Measurements from ENCODE around the gene EGLN3.

- TF ChIP-seq, protein P1, sequence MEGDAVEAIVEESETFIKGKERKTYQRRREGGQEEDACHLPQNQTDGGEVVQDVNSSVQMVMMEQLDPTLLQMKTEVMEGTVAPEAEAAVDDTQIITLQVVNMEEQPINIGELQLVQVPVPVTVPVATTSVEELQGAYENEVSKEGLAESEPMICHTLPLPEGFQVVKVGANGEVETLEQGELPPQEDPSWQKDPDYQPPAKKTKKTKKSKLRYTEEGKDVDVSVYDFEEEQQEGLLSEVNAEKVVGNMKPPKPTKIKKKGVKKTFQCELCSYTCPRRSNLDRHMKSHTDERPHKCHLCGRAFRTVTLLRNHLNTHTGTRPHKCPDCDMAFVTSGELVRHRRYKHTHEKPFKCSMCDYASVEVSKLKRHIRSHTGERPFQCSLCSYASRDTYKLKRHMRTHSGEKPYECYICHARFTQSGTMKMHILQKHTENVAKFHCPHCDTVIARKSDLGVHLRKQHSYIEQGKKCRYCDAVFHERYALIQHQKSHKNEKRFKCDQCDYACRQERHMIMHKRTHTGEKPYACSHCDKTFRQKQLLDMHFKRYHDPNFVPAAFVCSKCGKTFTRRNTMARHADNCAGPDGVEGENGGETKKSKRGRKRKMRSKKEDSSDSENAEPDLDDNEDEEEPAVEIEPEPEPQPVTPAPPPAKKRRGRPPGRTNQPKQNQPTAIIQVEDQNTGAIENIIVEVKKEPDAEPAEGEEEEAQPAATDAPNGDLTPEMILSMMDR (tag by site-specific recombination; IDR thresholded peaks at IDR 0.05) = no peak
- TF ChIP-seq ZNF138 (tag by site-specific recombination; IDR thresholded peaks at IDR 0.05; ENCODE audit: borderline replicate concordance) (no peak), ZNF366 (tag by site-specific recombination; conservative IDR thresholded peaks at IDR 0.05) (no peak), ZNF621 (tag by site-specific recombination; IDR thresholded peaks at IDR 0.05) (no peak), ZNF530 (tag by site-specific recombination; IDR thresholded peaks at IDR 0.05; ENCODE audit: low read depth) (no peak)
- TF ChIP-seq, protein P2, sequence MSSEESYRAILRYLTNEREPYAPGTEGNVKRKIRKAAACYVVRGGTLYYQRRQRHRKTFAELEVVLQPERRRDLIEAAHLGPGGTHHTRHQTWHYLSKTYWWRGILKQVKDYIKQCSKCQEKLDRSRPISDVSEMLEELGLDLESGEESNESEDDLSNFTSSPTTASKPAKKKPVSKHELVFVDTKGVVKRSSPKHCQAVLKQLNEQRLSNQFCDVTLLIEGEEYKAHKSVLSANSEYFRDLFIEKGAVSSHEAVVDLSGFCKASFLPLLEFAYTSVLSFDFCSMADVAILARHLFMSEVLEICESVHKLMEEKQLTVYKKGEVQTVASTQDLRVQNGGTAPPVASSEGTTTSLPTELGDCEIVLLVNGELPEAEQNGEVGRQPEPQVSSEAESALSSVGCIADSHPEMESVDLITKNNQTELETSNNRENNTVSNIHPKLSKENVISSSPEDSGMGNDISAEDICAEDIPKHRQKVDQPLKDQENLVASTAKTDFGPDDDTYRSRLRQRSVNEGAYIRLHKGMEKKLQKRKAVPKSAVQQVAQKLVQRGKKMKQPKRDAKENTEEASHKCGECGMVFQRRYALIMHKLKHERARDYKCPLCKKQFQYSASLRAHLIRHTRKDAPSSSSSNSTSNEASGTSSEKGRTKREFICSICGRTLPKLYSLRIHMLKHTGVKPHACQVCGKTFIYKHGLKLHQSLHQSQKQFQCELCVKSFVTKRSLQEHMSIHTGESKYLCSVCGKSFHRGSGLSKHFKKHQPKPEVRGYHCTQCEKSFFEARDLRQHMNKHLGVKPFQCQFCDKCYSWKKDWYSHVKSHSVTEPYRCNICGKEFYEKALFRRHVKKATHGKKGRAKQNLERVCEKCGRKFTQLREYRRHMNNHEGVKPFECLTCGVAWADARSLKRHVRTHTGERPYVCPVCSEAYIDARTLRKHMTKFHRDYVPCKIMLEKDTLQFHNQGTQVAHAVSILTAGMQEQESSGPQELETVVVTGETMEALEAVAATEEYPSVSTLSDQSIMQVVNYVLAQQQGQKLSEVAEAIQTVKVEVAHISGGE (tag by site-specific recombination; conservative IDR thresholded peaks at IDR 0.05; ENCODE audit: low read depth) = no peak
These were observed 28.9 kb upstream of the EGLN3 start for GRCh38 chr14:33979613-33980276.

Data from HEK293 (cell line).